Measurements from ENCODE around the gene PPP1R2C. TPM values are rescaled to one million over a fixed set of nuclear protein-coding genes. Genes with fewer than 3 reads are reported as not detected.

PPP1R2C gene
- total RNA-seq, 1 donor from 2014 or later: not detected

DNA sequence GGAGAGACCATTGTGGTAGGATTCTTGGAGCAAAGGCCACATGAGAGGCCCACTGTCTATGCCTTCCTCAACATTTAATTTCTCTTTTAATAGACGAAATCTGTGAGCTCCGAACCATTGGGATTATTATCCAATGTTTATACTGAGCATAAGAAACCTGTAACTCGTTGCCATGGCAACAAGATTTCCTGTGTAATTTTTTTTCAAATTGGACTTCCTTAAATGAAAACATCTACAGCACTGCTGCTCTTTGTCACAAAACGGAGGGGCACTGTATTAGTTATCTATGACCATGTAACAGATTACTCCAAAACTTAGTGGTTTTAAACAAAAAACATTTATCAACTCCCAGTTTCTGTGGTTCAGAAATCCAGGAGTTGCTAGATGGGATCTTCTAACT lies 38.7 kb downstream of the PPP1R2C start:
- H3K27ac Mint-ChIP-seq: no peak overlapping the region
- no peaks in the 10 kb centered on the region for H3K9me3 Mint-ChIP-seq
- H3K36me3 Mint-ChIP-seq: no peaks in the 10 kb centered on the region
- TF ChIP-seq, protein P1, sequence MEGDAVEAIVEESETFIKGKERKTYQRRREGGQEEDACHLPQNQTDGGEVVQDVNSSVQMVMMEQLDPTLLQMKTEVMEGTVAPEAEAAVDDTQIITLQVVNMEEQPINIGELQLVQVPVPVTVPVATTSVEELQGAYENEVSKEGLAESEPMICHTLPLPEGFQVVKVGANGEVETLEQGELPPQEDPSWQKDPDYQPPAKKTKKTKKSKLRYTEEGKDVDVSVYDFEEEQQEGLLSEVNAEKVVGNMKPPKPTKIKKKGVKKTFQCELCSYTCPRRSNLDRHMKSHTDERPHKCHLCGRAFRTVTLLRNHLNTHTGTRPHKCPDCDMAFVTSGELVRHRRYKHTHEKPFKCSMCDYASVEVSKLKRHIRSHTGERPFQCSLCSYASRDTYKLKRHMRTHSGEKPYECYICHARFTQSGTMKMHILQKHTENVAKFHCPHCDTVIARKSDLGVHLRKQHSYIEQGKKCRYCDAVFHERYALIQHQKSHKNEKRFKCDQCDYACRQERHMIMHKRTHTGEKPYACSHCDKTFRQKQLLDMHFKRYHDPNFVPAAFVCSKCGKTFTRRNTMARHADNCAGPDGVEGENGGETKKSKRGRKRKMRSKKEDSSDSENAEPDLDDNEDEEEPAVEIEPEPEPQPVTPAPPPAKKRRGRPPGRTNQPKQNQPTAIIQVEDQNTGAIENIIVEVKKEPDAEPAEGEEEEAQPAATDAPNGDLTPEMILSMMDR (IDR thresholded peaks at IDR 0.05; ENCODE audit: unreplicated experiment): no peak
- no peaks in the 10 kb centered on the region for H3K27me3 Mint-ChIP-seq (ENCODE audit: low read depth)
- H3K4me3 Mint-ChIP-seq: no peak overlapping the region
- peaks cover 11% of the 10 kb centered on the region for H3K4me1 Mint-ChIP-seq
- DNase-seq (ENCODE audit: low spot score in 2 of 2, unreplicated experiment in 2 of 2): no peak

- Mint-ChIP-seq H3K27ac (no peak overlapping the region), H3K4me1 (peaks cover 11% of the 10 kb centered on the region), H3K27me3 (ENCODE audit: low read depth) (no peaks in the 10 kb centered on the region), H3K9me3 (no peaks in the 10 kb centered on the region), H3K4me3 (no peak overlapping the region), H3K36me3 (no peaks in the 10 kb centered on the region)
- TF ChIP-seq, protein P1 (IDR thresholded peaks at IDR 0.05; ENCODE audit: unreplicated experiment): no peak
- no peak for DNase-seq (ENCODE audit: low spot score in 2 of 2, unreplicated experiment in 2 of 2)
Observed at GRCh38 chrX:42738552-42738951, 39.4 kb downstream of the PPP1R2C start.

- no peak overlapping the region for H3K27ac Mint-ChIP-seq
- DNase-seq (ENCODE audit: low spot score in 2 of 2, unreplicated experiment in 2 of 2): no peak
- H3K27me3 Mint-ChIP-seq (ENCODE audit: low read depth): no peaks in the 10 kb centered on the region
- H3K4me1 Mint-ChIP-seq: peaks cover 11% of the 10 kb centered on the region
- H3K9me3 Mint-ChIP-seq: peaks cover 7% of the 10 kb centered on the region
- no peak overlapping the region for H3K4me3 Mint-ChIP-seq
- TF ChIP-seq, protein P1 (IDR thresholded peaks at IDR 0.05; ENCODE audit: unreplicated experiment): no peak
- H3K36me3 Mint-ChIP-seq: no peaks in the 10 kb centered on the region
Observed at GRCh38 chrX:42735250-42735649, 42.7 kb downstream of the PPP1R2C start.

GRCh38 chrX:42732506-42732905 lies 45.5 kb downstream of the PPP1R2C start:
- H3K36me3 Mint-ChIP-seq: peaks cover 2% of the 10 kb centered on the region
- no peak overlapping the region for H3K27ac Mint-ChIP-seq
- peaks cover 3% of the 10 kb centered on the region for H3K4me1 Mint-ChIP-seq
- H3K9me3 Mint-ChIP-seq: peaks cover 19% of the 10 kb centered on the region
- no peak overlapping the region for H3K4me3 Mint-ChIP-seq
- TF ChIP-seq, protein P1 (IDR thresholded peaks at IDR 0.05; ENCODE audit: unreplicated experiment): no peak
- DNase-seq (ENCODE audit: low spot score in 2 of 2, unreplicated experiment in 2 of 2): no peak
- H3K27me3 Mint-ChIP-seq (ENCODE audit: low read depth): no peaks in the 10 kb centered on the region
